ENCODE results near the gene KANK3. TPM values are rescaled to one million over a fixed set of nuclear protein-coding genes. Genes with fewer than 3 reads are reported as not detected.

Gene KANK3
- total and polyA plus RNA-seq, 12 donors = 10.2 to 34.0 (median 17.3) TPM

Small RNA genes lying within 50 kb of the gene (microRNA-seq; reads per million reads assigned to microRNA genes)
- 7.2 to 8.4 reads per million in 2 donors for gene MIR4999

Other genes starting within 250 kb of the KANK3 start
- under 1 TPM in 3 of 10 donors, not detected in 7; 0.05 to 0.26 (median 0.06) TPM for gene FBN3, start 193.7 kb downstream of the KANK3 start, total RNA-seq
- not detected for gene FBN3, start 193.7 kb downstream of the KANK3 start, polyA plus RNA-seq
- 10 to 100 TPM; 13.9 to 25.0 (median 17.7) TPM for gene CERS4, start 133.9 kb downstream of the KANK3 start, total RNA-seq
- gene CERS4, start 133.9 kb downstream of the KANK3 start, polyA plus RNA-seq = 10 to 100 TPM; 19.5 to 28.9 TPM
- 10 to 100 TPM; 20.3 to 38.9 (median 26.0) TPM for gene CD320, start 34.9 kb downstream of the KANK3 start, total RNA-seq
- gene CD320, start 34.9 kb downstream of the KANK3 start, polyA plus RNA-seq = 10 to 100 TPM; 50.8 to 81.2 TPM
- 100 to 1,000 TPM in 5 of 10 donors, 10 to 100 TPM in 5; 74.7 to 124 (median 99.7) TPM for gene NDUFA7, start 21.9 kb downstream of the KANK3 start, total RNA-seq
- 100 to 1,000 TPM; 227 to 436 TPM for gene NDUFA7, start 21.9 kb downstream of the KANK3 start, polyA plus RNA-seq
- gene RPS28, start 21.8 kb downstream of the KANK3 start, total RNA-seq = 1,000 to 10,000 TPM in 9 of 10 donors, 100 to 1,000 TPM in 1; 992 to 1,375 (median 1,101) TPM
- gene RPS28, start 21.8 kb downstream of the KANK3 start, polyA plus RNA-seq = 100 to 1,000 TPM; 883 to 920 TPM
- gene ANGPTL4, start 20.9 kb upstream of the KANK3 start, total RNA-seq = 100 to 1,000 TPM in 1 of 10 donors, 10 to 100 TPM in 1, 1 to 10 TPM in 8; 1.5 to 154 (median 4.5) TPM
- 10 to 100 TPM; 11.3 to 28.7 TPM for gene ANGPTL4, start 20.9 kb upstream of the KANK3 start, polyA plus RNA-seq
- 100 to 1,000 TPM; 140 to 178 (median 159) TPM for gene RAB11B, start 47.1 kb upstream of the KANK3 start, total RNA-seq
- 100 to 1,000 TPM; 111 to 112 TPM for gene RAB11B, start 47.1 kb upstream of the KANK3 start, polyA plus RNA-seq
- 100 to 1,000 TPM in 1 of 10 donors, 10 to 100 TPM in 9; 70.4 to 104 (median 90.8) TPM for gene MARCHF2, start 70.0 kb upstream of the KANK3 start, total RNA-seq
- gene MARCHF2, start 70.0 kb upstream of the KANK3 start, polyA plus RNA-seq = 10 to 100 TPM; 49.2 to 67.5 TPM
- 100 to 1,000 TPM in 2 of 10 donors, 10 to 100 TPM in 8; 87.4 to 127 (median 93.9) TPM for gene HNRNPM, start 101.7 kb upstream of the KANK3 start, total RNA-seq
- 100 to 1,000 TPM in 1 of 2 donors, 10 to 100 TPM in 1; 48.5 to 123 TPM for gene HNRNPM, start 101.7 kb upstream of the KANK3 start, polyA plus RNA-seq
- 1 to 10 TPM in 2 of 10 donors, under 1 TPM in 8; 0.28 to 3.2 (median 0.52) TPM for gene PRAM1, start 159.4 kb upstream of the KANK3 start, total RNA-seq
- under 1 TPM; 0.36 to 0.66 TPM for gene PRAM1, start 159.4 kb upstream of the KANK3 start, polyA plus RNA-seq
- 10 to 100 TPM; 11.7 to 20.9 (median 17.1) TPM for gene ZNF414, start 170.9 kb upstream of the KANK3 start, total RNA-seq
- 10 to 100 TPM; 19.7 to 34.3 TPM for gene ZNF414, start 170.9 kb upstream of the KANK3 start, polyA plus RNA-seq
- 10 to 100 TPM in 2 of 10 donors, 1 to 10 TPM in 8; 2.0 to 25.7 (median 6.5) TPM for gene MYO1F, start 234.2 kb upstream of the KANK3 start, total RNA-seq
- gene MYO1F, start 234.2 kb upstream of the KANK3 start, polyA plus RNA-seq = 1 to 10 TPM; 2.6 to 7.7 TPM

Data from heart right ventricle (tissue), 12 donors.